Activated T-helper 9 cell treated with anti-CD3 and anti-CD28 coated beads, Interleukin-2, amount 50 U/mL, for 16 hours (primary cell): ENCODE measurements around the gene FAM53B.
A peak's percentile ranks its signal among the peaks of the same experiment; 100 is the strongest.

Experiments
- DNase-seq: peaks from one replicate; pipeline ENCODE4 v3.0.0-alpha.2; 2020; ENCODE audit warnings: low read depth

Gene FAM53B

DNA sequence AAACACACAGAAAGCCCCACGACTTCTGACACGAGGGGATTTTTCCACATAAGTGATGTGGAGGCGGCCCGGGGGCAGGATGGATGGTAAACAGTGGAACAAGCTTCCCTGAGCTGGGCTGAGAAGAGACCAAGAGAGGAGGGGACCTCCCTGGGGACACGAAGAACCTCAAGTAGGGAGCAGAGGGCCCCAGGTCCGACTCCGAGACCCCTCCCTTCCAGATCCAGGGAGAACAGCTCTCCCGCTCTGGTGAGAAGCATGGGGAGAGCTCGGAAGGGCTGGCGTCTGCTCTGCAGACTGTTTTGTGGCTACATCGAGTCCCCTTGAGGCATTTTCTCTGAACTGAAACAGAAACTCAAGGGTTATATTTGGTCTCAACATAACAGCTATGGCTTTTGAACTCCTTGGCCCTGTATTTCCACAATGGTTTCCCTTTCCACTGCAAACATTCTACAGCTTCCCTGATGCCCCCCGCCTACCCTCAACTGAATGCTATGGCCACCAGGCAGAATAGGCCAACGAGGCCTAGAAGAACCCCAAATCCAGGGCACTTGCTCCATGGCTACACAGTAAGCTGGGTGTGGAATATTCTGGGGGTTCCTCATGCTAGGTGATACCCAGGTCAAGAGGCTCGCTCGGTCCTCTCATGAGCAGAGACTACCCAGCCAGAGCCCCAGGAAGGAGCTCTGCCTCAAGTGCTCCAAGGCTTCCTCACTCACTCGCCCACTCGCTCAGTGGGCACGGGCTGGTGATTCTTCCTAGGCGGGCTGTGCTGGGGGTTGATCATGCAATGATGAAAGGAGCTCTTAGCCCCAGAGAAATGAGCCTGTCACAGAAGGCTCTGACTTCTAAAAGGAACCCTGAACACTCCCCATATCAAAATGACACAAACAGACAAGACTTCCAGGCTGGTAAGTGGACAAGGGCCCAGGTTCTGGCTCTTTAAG lies 47.5 kb downstream of the FAM53B start:
- no peak for DNase-seq

DNA sequence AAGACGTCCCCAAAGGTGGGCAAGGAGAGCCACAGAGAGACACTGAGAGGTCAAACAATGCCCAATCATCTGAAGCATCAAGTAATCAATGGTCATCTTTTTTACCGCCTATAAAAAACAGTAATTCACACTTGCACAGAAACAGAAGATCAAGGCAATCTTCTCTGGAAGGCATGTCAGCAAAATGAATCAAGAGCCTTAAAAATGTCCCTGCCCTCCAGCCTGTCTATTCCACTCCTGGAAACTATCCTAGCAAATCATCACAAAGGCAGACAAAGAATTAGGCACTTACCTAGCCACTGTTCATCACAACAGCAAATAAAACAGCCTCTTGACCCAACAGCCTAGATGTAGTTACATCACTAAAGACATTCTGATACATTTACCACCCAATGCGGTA lies 48.9 kb downstream of the FAM53B start:
- no peak for DNase-seq

DNA sequence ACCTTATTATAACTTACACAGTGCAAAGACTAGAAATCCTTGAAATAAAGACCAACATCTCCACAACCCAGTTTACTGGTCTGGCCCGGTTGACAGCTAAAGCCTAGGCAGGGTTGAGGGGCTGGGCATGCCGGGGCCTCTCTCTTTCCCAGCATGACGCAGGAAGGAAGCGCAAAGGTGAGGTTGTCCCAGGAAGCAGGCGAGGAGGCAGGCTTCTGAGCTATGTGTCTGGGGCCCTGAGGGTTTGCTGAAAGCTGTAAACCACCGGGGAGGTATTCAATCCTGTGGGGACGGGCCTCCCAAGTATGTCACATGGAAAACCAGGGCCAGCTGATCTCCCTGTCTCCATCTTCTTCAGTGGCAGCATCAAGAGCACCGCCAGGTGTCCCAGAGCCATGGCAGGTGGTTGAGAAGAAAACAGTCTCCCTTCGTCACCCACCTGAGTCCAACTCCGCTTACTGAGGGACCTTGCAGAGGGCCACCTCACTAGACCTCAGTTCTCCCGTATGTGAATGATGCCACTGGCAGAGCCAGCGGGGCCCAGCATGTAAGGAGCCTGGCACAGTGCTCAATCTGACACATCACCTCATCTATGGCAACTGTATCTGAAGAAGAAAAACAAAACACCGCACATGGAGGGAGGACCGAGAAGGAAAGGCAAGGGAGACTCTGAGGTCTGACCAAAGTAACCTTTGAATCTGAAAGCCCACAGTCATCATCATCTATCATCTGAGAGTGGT lies 49.5 kb downstream of the FAM53B start:
- no peak for DNase-seq

DNA sequence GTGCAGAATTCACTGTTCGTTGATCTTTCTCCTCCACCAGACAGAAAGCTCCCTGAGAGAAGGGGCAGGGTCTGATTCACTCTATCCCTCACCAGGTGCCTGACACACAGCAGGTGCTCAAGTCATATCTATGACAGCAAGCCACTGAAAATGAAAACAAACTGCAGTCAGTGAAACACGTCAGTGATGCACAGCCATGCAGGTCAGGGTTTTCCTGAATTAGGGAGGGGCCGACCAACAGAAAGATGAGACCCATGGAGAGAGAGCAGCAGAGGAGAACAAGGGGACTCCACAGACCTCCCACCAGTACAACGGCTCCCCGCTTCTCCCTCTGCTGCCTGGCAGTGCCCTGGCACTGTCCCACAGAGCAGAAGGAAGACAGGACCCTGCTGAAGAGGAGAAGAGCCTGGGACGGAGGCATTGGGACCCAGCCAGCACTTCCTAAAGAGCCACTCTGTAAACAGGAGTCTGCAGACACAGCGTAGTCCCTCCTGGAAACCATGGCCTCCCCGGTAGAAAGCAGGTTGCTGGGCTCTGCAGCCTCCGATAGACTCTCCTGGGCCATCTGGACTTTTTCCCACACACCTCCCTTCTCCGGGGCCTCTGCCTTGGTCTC lies 50.3 kb downstream of the FAM53B start:
- no peak for DNase-seq

DNA sequence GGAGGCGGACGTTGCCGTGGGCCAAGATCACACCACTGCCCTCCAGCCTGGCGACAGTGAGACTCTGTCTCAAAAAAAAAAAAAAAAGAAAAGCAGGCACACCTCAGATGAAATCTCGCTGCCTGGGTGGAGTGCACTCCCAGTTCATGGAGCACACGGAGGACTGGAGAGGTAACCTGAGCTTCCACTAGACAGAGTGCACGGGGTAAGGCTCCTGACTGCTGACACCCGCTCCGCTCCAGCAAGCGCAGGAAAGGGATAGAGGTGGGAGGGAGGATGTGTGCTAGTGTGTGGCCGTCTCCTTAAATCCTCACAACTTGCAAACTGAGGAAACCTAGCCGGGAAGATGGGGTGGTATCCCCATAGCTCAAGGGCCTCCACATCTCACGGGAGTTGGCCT lies 50.8 kb downstream of the FAM53B start:
- no peak for DNase-seq

DNA sequence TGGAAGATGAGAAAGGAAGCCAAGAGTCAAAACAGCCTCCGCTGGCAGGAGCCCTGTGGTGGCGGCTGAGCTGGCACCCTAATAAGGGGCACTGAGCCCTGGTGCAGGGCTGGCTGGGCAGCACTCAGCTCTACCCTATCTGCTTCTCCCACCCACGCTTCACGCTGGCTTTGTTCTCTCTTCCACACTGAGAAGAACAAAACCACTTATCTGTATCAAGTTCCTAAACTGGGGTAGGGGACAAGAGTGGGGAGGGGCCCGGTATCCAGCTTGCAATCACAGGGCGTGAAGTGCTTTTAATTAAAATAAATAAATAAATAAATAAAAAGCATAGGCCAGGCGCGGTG lies 52.1 kb downstream of the FAM53B start:
- no peak for DNase-seq

DNA sequence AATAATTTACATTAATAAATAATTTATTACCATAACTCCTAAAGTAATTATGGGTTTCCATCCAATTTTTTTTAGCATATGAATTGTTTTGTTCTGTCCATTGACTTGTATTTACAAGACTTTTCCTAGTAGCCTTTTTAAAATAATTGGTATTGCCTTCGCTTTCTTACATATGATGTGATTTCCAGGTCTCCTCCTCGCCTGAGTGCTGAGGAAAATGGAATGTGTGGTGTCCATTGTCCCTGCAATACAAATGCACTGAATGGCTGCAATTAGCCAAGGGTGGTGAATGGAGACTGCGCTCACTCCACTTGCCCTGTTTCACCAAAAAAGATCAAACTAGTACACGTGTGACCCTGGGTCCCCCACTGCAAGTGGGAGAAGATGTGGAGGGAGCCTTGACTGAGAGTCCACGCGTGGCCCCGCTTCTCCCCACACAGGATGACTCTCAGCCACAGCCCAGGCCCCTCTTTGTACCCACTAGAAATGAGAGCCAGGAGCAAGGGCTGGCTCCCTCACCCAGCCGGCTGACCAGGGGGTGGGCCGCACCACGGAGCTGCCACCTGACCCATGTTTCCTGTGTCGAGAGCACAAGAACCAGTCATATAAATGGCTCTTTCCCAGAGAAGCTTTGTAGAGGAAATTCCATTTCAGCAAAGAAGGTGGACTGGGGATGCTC lies 52.6 kb downstream of the FAM53B start:
- no peak for DNase-seq

DNA sequence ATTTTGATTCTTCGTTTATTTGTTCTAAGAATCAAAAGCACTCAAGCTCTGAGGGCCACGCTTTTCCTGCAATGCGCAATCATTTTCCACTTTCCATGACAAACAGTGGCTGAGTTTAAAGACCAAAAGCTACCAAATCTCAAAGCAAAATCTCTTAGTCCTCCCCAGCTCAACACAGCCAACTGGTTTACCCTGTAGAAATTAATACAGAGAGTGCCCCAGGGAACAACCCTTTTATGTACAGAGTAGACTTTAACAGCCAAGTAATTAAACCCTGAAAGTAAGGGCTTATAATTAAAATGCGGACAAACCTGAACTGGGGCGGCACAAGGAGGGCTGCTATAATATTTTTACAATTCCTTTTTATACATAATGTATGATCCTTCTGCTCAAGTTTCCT lies 53.2 kb downstream of the FAM53B start:
- DNase-seq: no peak

DNA sequence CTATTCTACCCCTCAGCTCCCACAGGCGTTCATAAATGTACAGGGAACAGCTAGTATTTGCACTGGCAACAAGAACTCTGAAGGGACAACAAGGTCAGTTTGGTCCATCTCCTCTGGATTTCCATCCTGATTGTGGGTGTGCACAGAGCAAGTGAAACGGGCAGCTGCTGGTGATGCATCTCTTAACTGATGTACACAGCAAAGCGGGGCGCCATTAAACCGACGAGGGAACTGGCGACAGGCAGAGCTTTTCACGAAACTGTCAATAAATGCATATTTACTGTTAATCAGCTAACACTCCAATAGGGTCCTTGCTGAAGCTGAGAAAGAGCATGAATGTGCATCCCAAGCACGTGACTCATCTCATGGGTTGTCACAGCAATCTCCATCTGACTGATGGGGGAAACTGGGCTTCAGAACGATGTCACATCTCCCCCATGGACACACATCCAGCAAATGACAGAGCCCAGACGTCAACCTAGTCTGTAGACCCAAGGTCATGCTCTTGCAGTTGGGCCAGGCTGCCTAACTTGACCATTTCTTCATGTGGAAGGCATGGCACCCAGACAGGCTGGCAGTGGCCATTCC lies 54.2 kb downstream of the FAM53B start:
- DNase-seq: no peak

DNA sequence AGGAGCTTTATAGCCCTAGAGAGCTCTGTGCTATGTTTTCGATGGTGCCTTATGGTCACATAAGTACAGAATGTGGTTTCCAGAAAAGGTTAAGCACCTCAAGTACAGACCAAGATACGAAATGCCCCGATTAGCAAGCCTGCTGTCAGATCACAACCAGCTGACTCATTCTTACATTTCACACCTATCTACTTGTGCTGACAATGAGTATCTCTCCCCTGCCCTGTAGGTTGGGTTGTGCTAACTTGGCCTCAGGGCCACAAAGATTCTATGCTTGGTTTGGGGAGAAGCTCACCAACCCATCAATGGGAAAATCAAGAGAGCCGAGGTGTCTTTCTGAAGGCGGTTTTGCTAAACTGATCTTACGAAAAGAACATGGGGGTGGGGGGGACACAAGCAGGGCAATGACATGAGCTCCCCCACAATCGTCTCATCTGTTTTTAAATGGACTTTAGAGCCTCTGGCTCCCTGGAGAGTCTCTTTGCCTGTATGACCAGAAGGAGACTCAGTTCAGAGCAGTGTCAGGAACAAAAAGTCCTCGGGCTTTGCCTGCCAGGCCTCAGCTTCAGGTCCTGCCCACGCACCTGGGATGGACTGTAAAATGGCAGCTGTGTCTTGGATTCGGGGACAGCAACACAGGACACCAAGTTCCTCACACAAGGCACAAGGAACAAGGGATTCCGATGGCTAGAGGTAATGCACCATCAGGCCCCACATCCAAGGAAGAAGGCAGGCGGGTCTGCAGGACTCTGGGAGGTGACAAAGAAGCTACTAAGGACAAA lies 55.1 kb downstream of the FAM53B start:
- peak; percentile 38 for DNase-seq

DNA sequence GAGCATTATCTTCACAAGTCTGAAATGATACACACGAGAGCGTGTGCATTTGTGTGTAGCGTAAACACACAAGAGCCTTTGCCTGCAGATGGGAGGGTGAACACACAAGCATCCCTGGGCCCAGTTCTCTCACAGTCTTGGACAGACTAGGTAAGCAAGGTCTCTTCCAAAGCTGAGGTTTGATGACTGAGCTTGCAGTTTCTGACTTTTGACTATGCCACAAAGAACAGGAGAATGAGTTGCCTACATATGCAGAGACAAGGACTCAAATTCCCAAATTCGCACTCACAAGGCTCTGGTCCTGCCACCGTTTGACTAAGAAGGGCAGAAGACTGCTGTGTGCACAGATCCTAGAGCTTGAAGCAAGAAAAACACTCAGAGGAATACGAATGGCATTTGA lies 55.8 kb downstream of the FAM53B start:
- DNase-seq: no peak

DNA sequence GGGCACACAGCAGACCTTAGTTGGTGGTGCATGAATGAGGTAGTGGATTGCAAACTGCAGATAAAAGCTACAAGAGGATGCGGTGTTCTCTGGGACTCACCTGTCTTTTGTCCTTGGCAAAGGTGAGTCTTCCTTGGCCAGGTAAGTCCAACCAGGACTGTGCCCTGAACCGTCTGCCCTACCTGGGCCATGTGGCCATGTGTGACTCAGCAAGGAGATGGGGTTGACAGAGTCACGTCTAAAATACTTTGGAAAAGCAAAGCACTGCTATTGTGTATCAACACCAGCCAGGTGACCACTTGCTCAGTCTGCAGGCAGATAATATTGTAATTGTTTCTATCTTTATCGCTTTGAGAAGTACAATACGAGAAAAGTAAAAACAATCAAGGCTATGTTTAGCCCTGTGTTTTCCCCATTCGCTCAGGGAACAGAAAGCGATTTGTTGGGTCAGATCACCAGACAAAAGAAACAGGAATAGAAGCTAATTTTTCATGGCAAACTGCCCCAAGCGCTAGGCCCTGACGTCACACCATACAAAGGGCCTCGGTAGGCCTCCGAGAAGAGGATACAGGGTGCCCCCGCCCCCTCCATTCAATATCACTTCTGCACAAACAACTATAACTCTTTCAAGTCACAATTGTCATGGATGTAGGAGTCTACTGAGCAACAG lies 57.3 kb downstream of the FAM53B start:
- no peak for DNase-seq

DNA sequence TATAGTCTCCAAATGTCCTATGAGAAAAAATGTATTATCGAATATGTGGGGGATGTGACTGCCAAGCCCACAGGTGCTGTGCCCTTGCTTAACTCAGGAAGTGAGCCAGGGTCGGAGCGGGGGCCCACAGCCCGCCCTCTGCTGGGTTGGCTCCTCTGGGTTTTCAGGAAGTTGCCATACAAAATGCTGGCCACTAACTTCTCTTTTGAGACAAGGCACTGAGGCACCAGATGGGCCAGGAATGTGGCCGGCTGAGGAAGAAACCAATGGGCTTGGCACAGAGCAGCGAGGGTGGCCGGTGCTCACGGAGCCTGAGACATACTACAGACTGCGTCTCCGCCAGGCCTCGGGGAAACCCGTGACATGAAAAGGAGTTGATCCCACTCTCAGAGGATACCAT lies 58.9 kb downstream of the FAM53B start:
- DNase-seq: no peak

DNA sequence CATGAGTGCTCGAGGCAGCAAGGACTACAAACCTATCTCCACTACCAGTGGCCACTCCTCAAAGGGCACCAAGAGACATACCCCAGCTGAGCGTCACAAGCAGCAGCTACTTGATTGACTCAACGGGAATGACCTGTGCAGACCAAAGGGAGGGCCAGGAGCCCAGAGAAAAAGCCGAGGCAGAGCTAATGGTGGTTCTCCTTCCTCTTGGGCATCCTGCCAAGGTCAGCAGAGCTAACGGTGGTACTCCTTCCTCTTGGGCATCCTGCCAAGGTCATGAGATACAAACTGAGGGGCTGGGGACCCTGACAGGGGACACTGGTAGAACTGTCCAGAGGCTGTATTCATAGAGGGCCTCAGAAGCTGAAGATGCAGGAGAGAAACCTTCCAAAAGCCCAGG lies 60.4 kb downstream of the FAM53B start:
- no peak for DNase-seq

DNA sequence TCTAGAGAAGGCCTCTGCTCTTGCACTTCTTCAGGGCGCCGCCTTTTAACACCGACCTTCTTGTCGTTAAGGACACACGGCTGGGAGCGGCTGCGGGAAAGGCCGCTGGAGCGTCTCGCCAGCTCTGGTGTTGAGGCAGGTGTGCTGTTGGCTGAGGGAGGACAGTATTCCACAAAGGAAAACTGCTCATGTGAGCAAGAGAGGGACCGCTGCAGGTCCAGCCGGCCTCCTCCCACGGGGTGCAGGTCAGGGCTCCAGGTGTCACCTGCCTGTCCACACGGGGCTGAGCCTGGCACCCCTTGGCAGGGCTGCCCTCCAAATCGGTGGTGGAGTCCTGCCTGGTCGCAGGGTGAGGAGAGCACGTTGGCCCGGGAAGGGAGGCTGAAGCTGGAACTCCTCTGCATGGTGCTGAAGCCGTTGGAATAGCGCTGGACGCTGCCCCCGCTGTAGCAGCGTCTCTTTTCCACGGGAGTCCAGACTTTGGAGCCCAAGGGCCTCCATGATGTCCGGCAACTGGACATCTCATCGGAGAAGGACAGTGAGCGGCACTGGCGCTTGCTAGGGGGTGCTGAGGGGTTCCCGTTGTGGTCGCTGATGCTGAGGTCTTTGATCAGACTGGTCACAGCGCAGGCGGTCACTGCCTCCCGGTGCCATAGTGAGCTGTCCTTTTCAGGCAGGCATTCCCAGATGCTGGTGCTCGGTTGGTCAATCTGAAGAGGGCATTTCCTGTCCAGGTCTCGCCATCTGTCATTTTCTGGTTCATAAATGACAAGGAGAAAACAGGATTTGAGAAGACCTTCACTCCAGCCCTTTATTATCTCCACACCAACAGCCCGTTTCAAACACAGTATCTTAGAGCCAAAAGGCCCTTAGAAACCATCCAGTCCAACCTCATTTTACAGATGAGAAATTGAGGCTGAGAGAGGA lies 62.3 kb downstream of the FAM53B start:
- no peak for DNase-seq

DNA sequence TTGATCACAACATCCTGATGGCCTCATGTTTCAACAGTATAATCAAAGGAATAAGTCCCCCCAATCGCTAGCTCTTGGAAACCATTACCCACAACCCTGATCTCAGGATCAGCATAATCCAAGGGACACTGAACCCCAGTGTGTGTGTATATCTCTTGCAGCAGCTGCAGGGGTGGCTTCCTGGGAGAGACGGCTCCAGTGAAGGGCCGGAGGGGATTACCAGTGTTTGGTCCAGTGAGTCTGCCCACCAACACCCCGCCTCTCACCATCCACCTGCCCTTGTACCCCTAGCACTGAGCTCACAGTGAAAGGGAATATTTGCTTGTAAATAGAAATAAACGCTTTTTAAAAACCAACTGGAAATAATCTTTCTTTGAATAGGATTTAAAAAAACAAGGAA lies 63.1 kb downstream of the FAM53B start:
- DNase-seq: no peak

DNA sequence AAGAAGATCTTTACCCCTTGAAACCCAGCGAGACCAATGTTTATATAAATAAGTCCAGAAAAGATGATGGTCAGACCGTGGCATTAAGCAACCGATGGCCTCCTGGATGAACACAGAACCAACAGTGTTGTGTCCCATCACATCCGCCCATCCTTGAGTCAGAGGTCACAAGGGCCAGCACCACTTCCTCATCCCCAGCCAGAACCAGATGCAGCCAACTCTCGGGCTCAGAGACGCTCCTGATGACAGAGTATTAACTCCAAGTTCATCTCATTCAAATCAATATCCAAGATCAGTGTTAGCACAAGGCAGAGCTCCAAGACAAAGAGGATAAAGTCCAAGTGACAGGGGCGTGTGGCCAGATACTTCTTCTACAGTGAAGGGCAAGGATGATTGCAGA lies 63.5 kb downstream of the FAM53B start:
- DNase-seq: no peak

DNA sequence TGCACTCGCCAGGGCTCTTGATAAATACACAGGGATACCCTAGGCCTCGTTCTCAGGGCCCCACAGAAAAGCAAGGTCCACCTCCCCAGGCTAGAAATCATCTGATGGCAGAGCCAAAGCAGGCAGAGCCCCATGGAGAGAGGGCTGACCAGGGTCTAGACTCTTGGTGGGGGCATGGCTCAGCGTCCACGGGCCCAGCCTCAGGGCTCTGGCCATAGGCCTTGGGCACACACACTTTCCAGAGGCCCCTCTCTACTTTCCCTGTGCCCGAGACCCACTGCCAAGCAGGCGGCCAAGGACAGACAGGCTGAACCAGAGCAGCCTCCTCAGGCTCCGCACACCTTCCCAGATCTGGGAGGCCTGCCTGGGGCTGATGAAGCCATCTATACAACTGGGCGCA lies 64.8 kb downstream of the FAM53B start:
- DNase-seq: no peak

DNA sequence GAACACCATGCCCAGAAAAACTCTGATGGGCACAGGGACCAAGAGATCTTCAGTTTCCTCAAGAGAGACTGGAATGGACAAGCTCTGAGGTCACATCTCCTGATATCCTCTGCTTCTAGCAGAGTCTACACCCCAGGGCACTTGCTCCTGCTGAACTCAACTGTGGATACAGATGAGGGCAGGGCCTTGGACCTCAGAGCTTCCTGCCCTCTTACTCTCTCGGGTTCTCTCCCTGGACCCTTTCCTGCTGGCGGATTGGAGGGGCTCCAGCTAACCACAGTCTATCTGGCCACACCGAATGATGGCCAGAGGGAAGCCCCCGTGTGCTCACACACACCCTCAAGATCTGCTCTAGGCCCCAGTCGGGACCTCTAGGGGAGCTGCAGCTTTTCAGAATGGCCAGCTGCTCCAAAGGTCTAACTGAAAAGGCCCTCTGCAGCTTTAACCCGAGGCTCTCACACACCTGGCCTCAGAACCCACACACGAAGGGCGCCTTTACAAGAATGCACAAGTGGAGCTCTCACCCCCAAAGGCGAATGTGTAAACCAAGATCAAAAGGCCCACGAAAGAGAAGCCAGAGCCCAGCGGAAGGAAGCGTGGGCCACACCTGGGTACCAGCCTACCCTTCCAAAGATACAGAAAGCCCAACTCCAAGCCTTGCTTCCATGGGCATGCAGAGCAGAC lies 65.5 kb downstream of the FAM53B start:
- DNase-seq: no peak
